ENCODE results near the gene EFCAB9.

- TF ChIP-seq CTCF (IDR thresholded peaks at IDR 0.05; ENCODE audit: poor library complexity, severe bottlenecking), result no peak
- TF ChIP-seq MXI1 (conservative IDR thresholded peaks at IDR 0.05; ENCODE audit: poor library complexity, severe bottlenecking), result no peak
- TF ChIP-seq EP300 (conservative IDR thresholded peaks at IDR 0.05; ENCODE audit: poor library complexity, severe bottlenecking), result no peak
- TF ChIP-seq EZH2 (IDR thresholded peaks at IDR 0.05; ENCODE audit: borderline replicate concordance, insufficient read depth, low read length, poor library complexity, severe bottlenecking), result no peak
- TF ChIP-seq TAF1 (IDR thresholded peaks at IDR 0.05; ENCODE audit: low read depth), result no peak
Measured at GRCh38 chr5:172178301-172178987, 15.5 kb upstream of the EFCAB9 start.

Measured in neural cell (in vitro differentiated cells).